ENCODE measurements around the gene SPAG6. TPM values are rescaled to one million over a fixed set of nuclear protein-coding genes. Genes with fewer than 3 reads are reported as not detected.
"Not testable (repeated sequence)": the region's sequence is repeated elsewhere in the genome, so short reads cannot be mapped to it uniquely, and the experiment has no call there.

Gene SPAG6
- total RNA-seq, 4 donors from 2014 or later: not detected

GRCh38 chr10:22344781-22345300 lies 455 bp upstream of the SPAG6 start:
- Histone ChIP-seq H3K9me3 (peaks cover 0 to 11% (median 0%) of the 10 kb centered on the region in 3 donors), H3K27me3 (peaks cover 74% of the 10 kb centered on the region), H3K27ac (no peak overlapping the region), H3K4me3 (peak overlapping the region in 1 of 2 donors; percentile 30), H3K4me1 (peaks cover 0 to 22% (median 7%) of the 10 kb centered on the region in 3 donors), H3K36me3 (no peaks in the 10 kb centered on the region)
- ATAC-seq: no peak
- no peak for TF ChIP-seq POLR2AphosphoS5 (IDR thresholded peaks at IDR 0.05)
- no peak for TF ChIP-seq POLR2A (IDR thresholded peaks at IDR 0.05)
- TF ChIP-seq CTCF (IDR thresholded peaks at IDR 0.05): no peak
- no peak for TF ChIP-seq EP300 (IDR thresholded peaks at IDR 0.05)
- 10 to 28% methylated on average over 3 to 11 of the region's 26 CpGs for WGBS, 2 donors (ENCODE audit: low coverage in 1 of 2)

- peaks cover 72% of the 10 kb centered on the region for H3K27me3 ChIP-seq
- H3K4me1 ChIP-seq: peaks cover 0 to 16% (median 6%) of the 10 kb centered on the region in 3 donors
- no peak overlapping the region for H3K4me3 ChIP-seq
- TF ChIP-seq POLR2A (IDR thresholded peaks at IDR 0.05) (no peak), POLR2AphosphoS5 (IDR thresholded peaks at IDR 0.05) (no peak), EP300 (IDR thresholded peaks at IDR 0.05) (no peak), CTCF (IDR thresholded peaks at IDR 0.05) (no peak)
- H3K27ac ChIP-seq: no peak overlapping the region
- whole genome bisulfite sequencing, 2 donors (ENCODE audit: low coverage in 1 of 2): 26 to 49% methylated on average over 7 to 8 of the region's 8 CpGs
- H3K36me3 ChIP-seq: no peaks in the 10 kb centered on the region
- peaks cover 0 to 11% (median 0%) of the 10 kb centered on the region in 3 donors for H3K9me3 ChIP-seq
- no peak for ATAC-seq
These were observed 883 bp downstream of the SPAG6 start for GRCh38 chr10:22346096-22346661.

DNA sequence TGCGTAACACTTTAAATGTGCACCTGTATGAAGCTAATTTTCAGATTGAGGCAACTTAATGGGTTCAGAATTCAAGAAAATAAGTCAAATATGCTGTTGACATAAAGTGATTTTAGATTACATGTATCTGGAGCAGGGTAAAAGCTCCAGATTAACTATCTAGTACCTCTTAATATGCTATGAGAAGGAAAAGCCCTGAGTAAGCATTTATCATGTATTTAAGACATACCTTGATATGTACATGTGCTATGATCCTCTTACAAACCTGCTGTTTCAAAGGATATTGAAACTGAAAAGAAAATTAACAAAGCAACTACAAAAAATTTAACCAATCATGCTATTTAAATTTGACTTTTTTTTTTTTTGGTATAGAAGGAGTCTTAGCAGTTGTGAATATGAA lies 4.5 kb downstream of the SPAG6 start:
- Histone ChIP-seq H3K4me1 (peaks cover 0 to 9% (median 0%) of the 10 kb centered on the region in 3 donors), H3K27me3 (peaks cover 37% of the 10 kb centered on the region), H3K9me3 (peaks cover 0 to 11% (median 0%) of the 10 kb centered on the region in 3 donors), H3K36me3 (no peaks in the 10 kb centered on the region), H3K4me3 (no peak overlapping the region), H3K27ac (no peak overlapping the region)
- TF ChIP-seq POLR2A (IDR thresholded peaks at IDR 0.05) (no peak), POLR2AphosphoS5 (IDR thresholded peaks at IDR 0.05) (no peak)
- 91 to 100% methylated on average over 1 of the region's 1 CpG for WGBS, 2 donors (ENCODE audit: low coverage in 1 of 2)
- ATAC-seq: no peak

DNA sequence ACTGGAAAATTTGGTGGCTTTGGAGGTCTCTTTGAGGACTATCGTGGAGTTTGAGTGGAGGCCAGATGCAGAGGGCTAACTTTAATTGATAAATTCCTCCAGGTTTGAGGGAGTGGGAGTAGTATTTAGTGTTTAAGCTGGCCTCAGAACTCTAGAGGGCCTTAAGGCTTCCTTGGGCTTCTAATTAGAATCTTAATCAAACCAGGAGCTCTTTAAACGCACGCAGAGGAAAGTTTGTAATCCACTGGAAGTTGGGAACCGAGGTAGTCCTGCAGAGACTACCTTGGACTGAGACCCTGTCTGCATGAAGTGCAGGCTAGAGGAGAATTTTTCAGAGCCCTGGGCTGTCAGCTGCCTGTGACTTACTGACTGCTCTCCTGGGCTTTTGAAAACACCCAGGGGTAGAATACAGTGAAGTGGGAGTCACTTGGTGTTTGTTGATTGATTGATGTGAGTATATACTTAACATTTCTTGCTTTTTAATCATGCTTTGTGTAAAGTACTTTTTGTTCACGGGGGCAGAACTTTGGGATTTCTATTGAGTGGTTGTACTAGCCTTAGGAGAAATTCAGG lies 5.9 kb downstream of the SPAG6 start:
- no peaks in the 10 kb centered on the region for H3K4me1 ChIP-seq
- 89 to 92% methylated on average over 3 to 4 of the region's 5 CpGs for WGBS, 2 donors (ENCODE audit: low coverage in 1 of 2)
- H3K27ac ChIP-seq: no peak overlapping the region
- H3K27me3 ChIP-seq: peaks cover 22% of the 10 kb centered on the region
- TF ChIP-seq CTCF (IDR thresholded peaks at IDR 0.05) (no peak), POLR2A (IDR thresholded peaks at IDR 0.05) (no peak), EP300 (IDR thresholded peaks at IDR 0.05) (no peak), POLR2AphosphoS5 (IDR thresholded peaks at IDR 0.05) (no peak)
- H3K9me3 ChIP-seq: no peaks in the 10 kb centered on the region
- no peak for ATAC-seq
- no peaks in the 10 kb centered on the region for H3K36me3 ChIP-seq
- no peak overlapping the region for H3K4me3 ChIP-seq

DNA sequence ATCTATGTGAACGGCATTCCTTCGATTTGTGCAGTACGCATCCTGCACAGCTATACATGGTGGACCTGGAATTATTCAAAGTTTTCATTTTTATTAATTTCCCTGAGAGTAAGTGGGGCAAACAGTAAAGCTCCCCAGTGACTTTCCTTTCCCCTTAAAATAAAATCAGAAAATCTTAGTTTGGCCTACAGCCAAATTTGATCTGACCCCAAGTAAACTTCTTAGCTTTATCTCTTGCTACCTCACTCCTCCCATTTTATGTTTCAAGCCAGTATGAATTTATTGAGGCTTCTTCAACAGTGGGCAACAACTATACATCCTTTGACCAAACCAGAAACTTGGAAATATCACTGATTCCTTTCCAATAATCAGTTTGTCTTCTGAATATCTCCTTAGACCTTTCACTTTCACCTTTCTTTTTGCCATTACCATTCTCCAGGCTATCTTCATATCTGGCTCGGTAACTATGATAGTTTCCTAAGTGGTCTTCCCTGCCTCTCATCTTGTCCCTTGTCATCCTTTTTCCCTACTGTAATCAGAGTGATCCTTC lies 11.1 kb downstream of the SPAG6 start:
- TF ChIP-seq POLR2AphosphoS5 (IDR thresholded peaks at IDR 0.05): no peak
- no peak for TF ChIP-seq POLR2A (IDR thresholded peaks at IDR 0.05)
- no peak for TF ChIP-seq CTCF (IDR thresholded peaks at IDR 0.05)
- no peak for TF ChIP-seq EP300 (IDR thresholded peaks at IDR 0.05)
- Histone ChIP-seq H3K27me3 (no peaks in the 10 kb centered on the region), H3K4me3 (no peak overlapping the region), H3K9me3 (no peaks in the 10 kb centered on the region), H3K4me1 (no peaks in the 10 kb centered on the region), H3K36me3 (no peaks in the 10 kb centered on the region), H3K27ac (no peak overlapping the region)
- WGBS, 2 donors (ENCODE audit: low coverage in 1 of 2): 79 to 81% methylated on average over 4 of the region's 4 CpGs
- no peak for ATAC-seq

GRCh38 chr10:22357770-22358169 lies 12.5 kb downstream of the SPAG6 start:
- H3K27me3 ChIP-seq, H3K9me3 ChIP-seq, H3K36me3 ChIP-seq, H3K27ac ChIP-seq, H3K4me1 ChIP-seq, ATAC-seq, H3K4me3 ChIP-seq: not testable (repeated sequence)
- 100% methylated on average over 1 of the region's 4 CpGs; no CpG with 5 or more reads in 1 of the 2 donors for WGBS, 2 donors (ENCODE audit: low coverage in 1 of 2)
